Mucosa of descending colon (tissue), 3 donors: ENCODE results near the gene EXOSC2. TPM values are rescaled to one million over a fixed set of nuclear protein-coding genes. Genes with fewer than 3 reads are reported as not detected.

Source experiments
- ATAC-seq: fragments of 200-7000 bp; cut with Tn5 transposase; one replicate; pipeline ENCODE4 v1.9.1; 2020; ENCODE audit warnings: mild to moderate bottlenecking, moderate library complexity
- DNase-seq, 3 donors: peaks; one replicate each; pipeline ENCODE4 v3.0.0-alpha.2; 2020
- H3K36me3 ChIP-seq: fragments of 200-600 bp; one replicate; pipeline ENCODE4 v1.8.0; 2021; ENCODE audit warnings: low read depth, mild to moderate bottlenecking
- H3K4me1 ChIP-seq: fragments of 200-600 bp; one replicate; pipeline ENCODE4 v1.8.0; 2021; ENCODE audit warnings: low read depth, mild to moderate bottlenecking
- H3K4me3 ChIP-seq: fragments of 200-600 bp; one replicate; pipeline ENCODE4 v1.8.0; 2021; ENCODE audit warnings: mild to moderate bottlenecking
- H3K9me3 ChIP-seq: fragments of 200-600 bp; one replicate; pipeline ENCODE4 v1.8.0; 2021; ENCODE audit warnings: mild to moderate bottlenecking
- intact Hi-C, 2 donors: fragments of 100-400 bp; cut with DNase I in 1 of 2; cut with micrococcal nuclease in 1 of 2; formaldehyde crosslinking; loops; one replicate each; pipeline versions ENCODE4 v1.11.0 to v1.11.1; 2022; cut with DNase I, micrococcal nuclease
- total RNA-seq, 3 donors: library from RNA; stranded (reverse); fragmentation: NEBNext Ultra II Directional in 2 of 3; extraction: Animal tissue kit (Norgen Biotek cat#: 25700) in 2 of 3; gene quantifications; one replicate each; pipeline versions ENCODE4 v1.2.1 to v1.2.4, GENCODE V29; 2021 to 2023
- TF ChIP-seq, protein P1 (sequence below): fragments of 200-600 bp; IDR thresholded peaks from one replicate; pipeline ENCODE4 v1.8.0; 2022; ENCODE audit warnings: antibody characterized with exemption, mild to moderate bottlenecking
- donor health status: DM: no; HTN: no; CAD: no; lungs with moderate emphysema.
- donor health status: DM: no; HTN: no; CAD: no.
- donor health status: DM: no; HTN: yes; CAD: no.

Gene EXOSC2
- total RNA-seq, 3 donors from 2014 or later, result 18.3 to 25.7 (median 19.1) TPM

DNA sequence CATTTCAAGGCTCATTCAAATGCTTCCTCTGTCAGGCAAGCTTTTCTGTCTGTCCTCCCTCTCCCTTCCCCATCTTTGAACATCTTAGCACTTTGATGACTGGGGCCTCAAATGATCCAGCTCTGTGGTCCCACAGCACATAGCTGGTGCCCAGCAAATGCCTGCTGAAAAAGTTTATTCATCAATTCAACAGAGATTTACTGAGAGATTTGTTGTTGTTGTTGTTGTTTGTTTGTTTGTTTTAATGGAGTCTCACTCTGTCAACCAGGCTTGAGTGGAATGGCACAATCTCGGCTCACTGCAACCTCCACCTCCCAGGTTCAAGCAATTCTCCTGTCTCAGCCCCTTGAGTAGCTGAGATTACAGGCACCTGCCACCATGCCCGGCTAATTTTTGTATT, 6.0 kb upstream of the EXOSC2 start:
- no peak overlapping the region for H3K4me3 ChIP-seq
- no peaks in the 10 kb centered on the region for H3K4me1 ChIP-seq
- H3K36me3 ChIP-seq, result no peaks in the 10 kb centered on the region
- intact Hi-C loops, result no loop called here
- TF ChIP-seq, protein P1, sequence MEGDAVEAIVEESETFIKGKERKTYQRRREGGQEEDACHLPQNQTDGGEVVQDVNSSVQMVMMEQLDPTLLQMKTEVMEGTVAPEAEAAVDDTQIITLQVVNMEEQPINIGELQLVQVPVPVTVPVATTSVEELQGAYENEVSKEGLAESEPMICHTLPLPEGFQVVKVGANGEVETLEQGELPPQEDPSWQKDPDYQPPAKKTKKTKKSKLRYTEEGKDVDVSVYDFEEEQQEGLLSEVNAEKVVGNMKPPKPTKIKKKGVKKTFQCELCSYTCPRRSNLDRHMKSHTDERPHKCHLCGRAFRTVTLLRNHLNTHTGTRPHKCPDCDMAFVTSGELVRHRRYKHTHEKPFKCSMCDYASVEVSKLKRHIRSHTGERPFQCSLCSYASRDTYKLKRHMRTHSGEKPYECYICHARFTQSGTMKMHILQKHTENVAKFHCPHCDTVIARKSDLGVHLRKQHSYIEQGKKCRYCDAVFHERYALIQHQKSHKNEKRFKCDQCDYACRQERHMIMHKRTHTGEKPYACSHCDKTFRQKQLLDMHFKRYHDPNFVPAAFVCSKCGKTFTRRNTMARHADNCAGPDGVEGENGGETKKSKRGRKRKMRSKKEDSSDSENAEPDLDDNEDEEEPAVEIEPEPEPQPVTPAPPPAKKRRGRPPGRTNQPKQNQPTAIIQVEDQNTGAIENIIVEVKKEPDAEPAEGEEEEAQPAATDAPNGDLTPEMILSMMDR, result no peak
- DNase-seq, result no peak
- ATAC-seq, result no peak
- no peaks in the 10 kb centered on the region for H3K9me3 ChIP-seq

DNA sequence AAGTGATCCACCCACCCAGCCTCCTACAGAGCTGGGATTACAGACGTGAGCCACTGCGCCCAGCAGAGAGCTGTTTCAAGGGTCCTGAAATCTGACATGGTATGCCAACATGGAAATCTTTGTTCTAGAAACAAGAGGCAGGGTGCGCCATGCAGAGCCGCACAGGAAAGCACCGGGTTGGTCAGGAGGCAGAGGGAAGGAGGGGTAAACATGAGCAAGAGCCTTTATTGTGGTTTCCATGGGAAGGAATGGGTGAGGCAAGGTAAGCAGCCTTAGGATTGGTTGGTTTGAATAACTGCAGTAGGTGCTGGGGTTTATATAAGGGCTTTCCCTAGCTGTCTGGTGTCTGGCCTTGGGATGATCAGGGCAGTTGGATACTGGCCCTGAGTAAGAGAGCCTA, 5.5 kb upstream of the EXOSC2 start:
- no peaks in the 10 kb centered on the region for H3K4me1 ChIP-seq
- H3K4me3 ChIP-seq, result no peak overlapping the region
- ATAC-seq (no peak), DNase-seq (no peak)
- TF ChIP-seq, protein P1, result no peak
- H3K9me3 ChIP-seq, result no peaks in the 10 kb centered on the region
- intact Hi-C loops, result no loop called here
- no peaks in the 10 kb centered on the region for H3K36me3 ChIP-seq

DNA sequence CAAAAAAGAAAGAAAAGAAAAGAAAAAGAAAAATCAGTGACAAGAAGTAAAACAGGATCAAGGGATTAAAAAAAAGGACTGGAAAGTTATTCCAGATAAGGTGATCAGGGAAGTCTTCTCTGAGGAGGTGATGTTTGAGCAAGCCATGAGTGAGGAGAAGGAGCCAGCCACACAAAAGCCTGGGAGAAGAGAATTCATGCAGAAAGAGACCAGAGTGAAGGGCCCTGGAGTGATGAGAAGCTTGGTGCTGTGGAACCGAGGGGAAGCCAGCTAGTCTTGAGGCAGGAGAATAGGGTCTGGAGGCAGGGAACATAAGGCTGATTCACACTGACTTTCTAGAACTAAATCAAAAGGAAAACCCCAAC, 4.0 kb upstream of the EXOSC2 start:
- DNase-seq (no peak), ATAC-seq (peak; percentile 2)
- TF ChIP-seq, protein P1, result no peak
- no peak overlapping the region for H3K4me3 ChIP-seq
- no peaks in the 10 kb centered on the region for H3K36me3 ChIP-seq
- intact Hi-C loops, result no loop called here
- no peaks in the 10 kb centered on the region for H3K9me3 ChIP-seq
- H3K4me1 ChIP-seq, result peaks cover 5% of the 10 kb centered on the region

- TF ChIP-seq, protein P1, result no peak
- H3K36me3 ChIP-seq, result no peaks in the 10 kb centered on the region
- DNase-seq (peak in 2 of 3 donors; percentile 52 to 93), ATAC-seq (peak; percentile 86)
- no peaks in the 10 kb centered on the region for H3K9me3 ChIP-seq
- intact Hi-C loops, result no loop called here
- H3K4me1 ChIP-seq, result peaks cover 10% of the 10 kb centered on the region
- peak overlapping the region; percentile 21 for H3K4me3 ChIP-seq
Measured at GRCh38 chr9:130689937-130690700, 3.5 kb upstream of the EXOSC2 start.

GRCh38 chr9:130692321-130692720, 1.3 kb upstream of the EXOSC2 start:
- intact Hi-C loops, result no loop called here
- no peak overlapping the region for H3K4me3 ChIP-seq
- ATAC-seq (no peak), DNase-seq (peak in 2 of 3 donors; percentile 56 to 65)
- H3K4me1 ChIP-seq, result peaks cover 10% of the 10 kb centered on the region
- no peaks in the 10 kb centered on the region for H3K36me3 ChIP-seq
- TF ChIP-seq, protein P1, result no peak
- H3K9me3 ChIP-seq, result no peaks in the 10 kb centered on the region
